ENCODE results near the gene VSX1.

DNA sequence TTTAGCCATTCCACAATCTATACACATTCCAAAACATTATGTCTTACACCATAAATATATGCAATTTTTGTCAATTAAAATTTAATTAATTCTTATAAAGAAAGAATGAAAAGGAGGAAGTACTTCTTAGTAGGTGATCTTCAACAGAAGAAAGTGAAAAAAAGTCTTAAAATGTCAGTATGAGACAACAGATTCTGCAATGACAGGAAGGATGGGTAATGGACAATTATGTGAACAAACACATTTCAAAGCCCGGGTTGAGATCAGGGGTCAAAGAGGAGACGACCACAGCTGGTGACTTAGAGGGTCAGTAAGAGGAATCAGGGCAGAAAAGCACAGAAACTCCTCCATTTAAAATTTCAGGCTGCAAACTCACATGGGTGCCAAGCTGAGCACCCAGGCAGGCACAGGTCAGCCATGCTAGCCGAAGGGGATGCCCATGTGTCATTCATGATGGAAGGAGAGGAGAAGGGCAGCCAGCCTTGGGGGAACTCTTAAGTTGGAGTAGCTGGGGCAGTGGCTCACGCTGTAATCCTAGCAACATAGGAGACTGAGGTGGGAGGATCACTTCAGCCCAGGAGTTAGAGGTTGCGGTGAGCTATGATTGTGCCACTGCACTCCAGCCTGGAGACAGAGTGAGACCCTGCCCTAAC lies 11.0 kb downstream of the VSX1 start:
- TF ChIP-seq BCL11A (tag by site-specific recombination; IDR thresholded peaks at IDR 0.05; ENCODE audit: low read depth) (no peak), ZNF24 (tag by site-specific recombination; IDR thresholded peaks at IDR 0.05) (no peak), SP3 (tag by site-specific recombination; IDR thresholded peaks at IDR 0.05) (no peak), ZNF433 (tag by site-specific recombination; IDR thresholded peaks at IDR 0.05; ENCODE audit: low read depth) (no peak), YY1 (tag by site-specific recombination; IDR thresholded peaks at IDR 0.05) (no peak), ZBTB21 (tag by site-specific recombination; IDR thresholded peaks at IDR 0.05) (no peak), ZNF140 (tag by site-specific recombination; IDR thresholded peaks at IDR 0.05) (no peak), ZNF121 (tag by site-specific recombination; IDR thresholded peaks at IDR 0.05) (no peak), KLF16 (tag by site-specific recombination; IDR thresholded peaks at IDR 0.05) (no peak)
- TF ChIP-seq, protein P1, sequence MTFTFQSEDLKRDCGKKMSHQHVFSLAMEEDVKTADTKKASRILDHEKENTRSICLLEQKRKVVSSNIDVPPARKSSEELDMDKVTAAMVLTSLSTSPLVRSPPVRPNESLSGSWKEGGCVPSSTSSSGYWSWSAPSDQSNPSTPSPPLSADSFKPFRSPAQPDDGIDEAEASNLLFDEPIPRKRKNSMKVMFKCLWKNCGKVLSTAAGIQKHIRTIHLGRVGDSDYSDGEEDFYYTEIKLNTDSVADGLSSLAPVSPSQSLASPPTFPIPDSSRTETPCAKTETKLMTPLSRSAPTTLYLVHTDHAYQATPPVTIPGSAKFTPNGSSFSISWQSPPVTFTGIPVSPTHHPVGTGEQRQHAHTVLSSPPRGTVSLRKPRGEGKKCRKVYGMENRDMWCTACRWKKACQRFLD (tag by site-specific recombination; IDR thresholded peaks at IDR 0.05) = no peak
- TF ChIP-seq, protein P2, sequence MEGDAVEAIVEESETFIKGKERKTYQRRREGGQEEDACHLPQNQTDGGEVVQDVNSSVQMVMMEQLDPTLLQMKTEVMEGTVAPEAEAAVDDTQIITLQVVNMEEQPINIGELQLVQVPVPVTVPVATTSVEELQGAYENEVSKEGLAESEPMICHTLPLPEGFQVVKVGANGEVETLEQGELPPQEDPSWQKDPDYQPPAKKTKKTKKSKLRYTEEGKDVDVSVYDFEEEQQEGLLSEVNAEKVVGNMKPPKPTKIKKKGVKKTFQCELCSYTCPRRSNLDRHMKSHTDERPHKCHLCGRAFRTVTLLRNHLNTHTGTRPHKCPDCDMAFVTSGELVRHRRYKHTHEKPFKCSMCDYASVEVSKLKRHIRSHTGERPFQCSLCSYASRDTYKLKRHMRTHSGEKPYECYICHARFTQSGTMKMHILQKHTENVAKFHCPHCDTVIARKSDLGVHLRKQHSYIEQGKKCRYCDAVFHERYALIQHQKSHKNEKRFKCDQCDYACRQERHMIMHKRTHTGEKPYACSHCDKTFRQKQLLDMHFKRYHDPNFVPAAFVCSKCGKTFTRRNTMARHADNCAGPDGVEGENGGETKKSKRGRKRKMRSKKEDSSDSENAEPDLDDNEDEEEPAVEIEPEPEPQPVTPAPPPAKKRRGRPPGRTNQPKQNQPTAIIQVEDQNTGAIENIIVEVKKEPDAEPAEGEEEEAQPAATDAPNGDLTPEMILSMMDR (tag by site-specific recombination; IDR thresholded peaks at IDR 0.05) = no peak
- TF ChIP-seq, protein P3, sequence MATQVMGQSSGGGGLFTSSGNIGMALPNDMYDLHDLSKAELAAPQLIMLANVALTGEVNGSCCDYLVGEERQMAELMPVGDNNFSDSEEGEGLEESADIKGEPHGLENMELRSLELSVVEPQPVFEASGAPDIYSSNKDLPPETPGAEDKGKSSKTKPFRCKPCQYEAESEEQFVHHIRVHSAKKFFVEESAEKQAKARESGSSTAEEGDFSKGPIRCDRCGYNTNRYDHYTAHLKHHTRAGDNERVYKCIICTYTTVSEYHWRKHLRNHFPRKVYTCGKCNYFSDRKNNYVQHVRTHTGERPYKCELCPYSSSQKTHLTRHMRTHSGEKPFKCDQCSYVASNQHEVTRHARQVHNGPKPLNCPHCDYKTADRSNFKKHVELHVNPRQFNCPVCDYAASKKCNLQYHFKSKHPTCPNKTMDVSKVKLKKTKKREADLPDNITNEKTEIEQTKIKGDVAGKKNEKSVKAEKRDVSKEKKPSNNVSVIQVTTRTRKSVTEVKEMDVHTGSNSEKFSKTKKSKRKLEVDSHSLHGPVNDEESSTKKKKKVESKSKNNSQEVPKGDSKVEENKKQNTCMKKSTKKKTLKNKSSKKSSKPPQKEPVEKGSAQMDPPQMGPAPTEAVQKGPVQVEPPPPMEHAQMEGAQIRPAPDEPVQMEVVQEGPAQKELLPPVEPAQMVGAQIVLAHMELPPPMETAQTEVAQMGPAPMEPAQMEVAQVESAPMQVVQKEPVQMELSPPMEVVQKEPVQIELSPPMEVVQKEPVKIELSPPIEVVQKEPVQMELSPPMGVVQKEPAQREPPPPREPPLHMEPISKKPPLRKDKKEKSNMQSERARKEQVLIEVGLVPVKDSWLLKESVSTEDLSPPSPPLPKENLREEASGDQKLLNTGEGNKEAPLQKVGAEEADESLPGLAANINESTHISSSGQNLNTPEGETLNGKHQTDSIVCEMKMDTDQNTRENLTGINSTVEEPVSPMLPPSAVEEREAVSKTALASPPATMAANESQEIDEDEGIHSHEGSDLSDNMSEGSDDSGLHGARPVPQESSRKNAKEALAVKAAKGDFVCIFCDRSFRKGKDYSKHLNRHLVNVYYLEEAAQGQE (tag by site-specific recombination; IDR thresholded peaks at IDR 0.05) = no peak
- TF ChIP-seq, protein P4, sequence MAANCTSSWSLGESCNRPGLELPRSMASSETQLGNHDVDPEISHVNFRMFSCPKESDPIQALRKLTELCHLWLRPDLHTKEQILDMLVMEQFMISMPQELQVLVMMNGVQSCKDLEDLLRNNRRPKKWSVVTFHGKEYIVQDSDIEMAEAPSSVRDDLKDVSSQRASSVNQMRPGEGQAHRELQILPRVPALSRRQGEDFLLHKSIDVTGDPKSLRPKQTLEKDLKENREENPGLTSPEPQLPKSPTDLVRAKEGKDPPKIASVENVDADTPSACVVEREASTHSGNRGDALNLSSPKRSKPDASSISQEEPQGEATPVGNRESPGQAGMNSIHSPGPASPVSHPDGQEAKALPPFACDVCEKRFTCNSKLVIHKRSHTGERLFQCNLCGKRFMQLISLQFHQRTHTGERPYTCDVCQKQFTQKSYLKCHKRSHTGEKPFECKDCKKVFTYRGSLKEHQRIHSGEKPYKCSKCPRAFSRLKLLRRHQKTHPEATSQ (tag by site-specific recombination; IDR thresholded peaks at IDR 0.05) = no peak
- TF ChIP-seq, protein P5, sequence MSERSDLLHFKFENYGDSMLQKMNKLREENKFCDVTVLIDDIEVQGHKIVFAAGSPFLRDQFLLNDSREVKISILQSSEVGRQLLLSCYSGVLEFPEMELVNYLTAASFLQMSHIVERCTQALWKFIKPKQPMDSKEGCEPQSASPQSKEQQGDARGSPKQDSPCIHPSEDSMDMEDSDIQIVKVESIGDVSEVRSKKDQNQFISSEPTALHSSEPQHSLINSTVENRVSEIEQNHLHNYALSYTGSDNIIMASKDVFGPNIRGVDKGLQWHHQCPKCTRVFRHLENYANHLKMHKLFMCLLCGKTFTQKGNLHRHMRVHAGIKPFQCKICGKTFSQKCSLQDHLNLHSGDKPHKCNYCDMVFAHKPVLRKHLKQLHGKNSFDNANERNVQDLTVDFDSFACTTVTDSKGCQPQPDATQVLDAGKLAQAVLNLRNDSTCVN (tag by site-specific recombination; optimal IDR thresholded peaks at IDR 0.05) = no peak

All from HEK293 (cell line).